ENCODE results near the gene FTSJ3. TPM values are rescaled to one million over a fixed set of nuclear protein-coding genes. Genes with fewer than 3 reads are reported as not detected.

The FTSJ3 gene
- total and polyA plus RNA-seq, 10 of the 15 experiments (the other 5 are each of a cell fraction or from before 2014, with no cell fraction given): 17.2 to 79.2 (median 50.4) TPM

- SMC1A ChIA-PET (ENCODE audit: uncharacterized antibody, unreplicated experiment): no interaction called here
- RAD21 ChIA-PET (ENCODE audit: unreplicated experiment): no interaction called here
- DNase-seq (ENCODE audit: low read depth, low spot score) (no peak), ATAC-seq (no peak), FAIRE-seq (no peak)
- no peak overlapping the region for H3K27ac ChIP-seq (ENCODE audit: control insufficient read depth, insufficient read depth)
- CTCF ChIA-PET: interaction anchor here (0.6 to 1.7 kb wide), 4 partner anchors 9 to 134 kb away, joined by 3 to 7 read pairs (median 4); no protein-coding TSS in a partner anchor
- no peak overlapping the region for H3K4me2 ChIP-seq (ENCODE audit: control insufficient read depth, insufficient read depth)
- POLR2A ChIA-PET: interaction anchor here (0.8 kb wide), 1 partner anchor 12 kb away, joined by 8 read pairs; no protein-coding TSS in a partner anchor
- no TSS peak for BruUV-seq (replicated peaks)
- no peak overlapping the region for H3K9ac ChIP-seq (ENCODE audit: control insufficient read depth, insufficient read depth, low read length)
- intact Hi-C loops (cut with micrococcal nuclease; ENCODE audit: unreplicated experiment) (no loop called here), in situ Hi-C loops (cut with MboI) (loop anchor here (25.0 kb wide), 1 partner anchor 394 kb away; the partner anchor contains the start of gene CYB561)
- H3K9me3 ChIP-seq (replicated peaks; ENCODE audit: control insufficient read depth, insufficient read depth, low read length): no peaks in the 10 kb centered on the region
- H2AFZ ChIP-seq (ENCODE audit: control insufficient read depth, low read depth, low read length): no peak overlapping the region
- TF ChIP-seq YBX1 (IDR thresholded peaks at IDR 0.05): no peak
- no peak for TF ChIP-seq YY1 (IDR thresholded peaks at IDR 0.05; ENCODE audit: low read depth, low read length)
- no peak for TF ChIP-seq STAT1 (conservative IDR thresholded peaks at IDR 0.05)
- H3K4me1 ChIP-seq (ENCODE audit: control insufficient read depth, insufficient read depth, low read length): peaks cover 10% of the 10 kb centered on the region
- H3K36me3 ChIP-seq (ENCODE audit: control insufficient read depth in 2 of 2, insufficient read depth in 2 of 2, low read length in 1 of 2): peaks cover 31 to 48% of the 10 kb centered on the region in 2 experiments
- H3K4me3 ChIP-seq: no peak overlapping the region
- WGBS (ENCODE audit: insufficient coverage, insufficient replicate concordance, low lambda C conversion rate, missing lambda C conversion rate): 91% methylated on average over 15 of the region's 15 CpGs
- H3K79me2 ChIP-seq (ENCODE audit: control insufficient read depth, insufficient read depth, low read length): peaks cover 39% of the 10 kb centered on the region
- no peaks in the 10 kb centered on the region for H4K20me1 ChIP-seq (ENCODE audit: control insufficient read depth, insufficient read depth)
- H3K27me3 ChIP-seq (replicated peaks in 1 of 2; ENCODE audit: control insufficient read depth in 2 of 2, insufficient read depth in 2 of 2, low read length in 1 of 2): no peaks in the 10 kb centered on the region
These were observed 3.5 kb upstream of the FTSJ3 start for GRCh38 chr17:63830904-63831491.

GRCh38 chr17:63830278-63830677, 2.8 kb upstream of the FTSJ3 start:
- Histone ChIP-seq H3K9me3 (replicated peaks; ENCODE audit: control insufficient read depth, insufficient read depth, low read length) (no peaks in the 10 kb centered on the region), H3K27me3 (replicated peaks in 1 of 2; ENCODE audit: control insufficient read depth in 2 of 2, insufficient read depth in 2 of 2, low read length in 1 of 2) (no peaks in the 10 kb centered on the region), H3K27ac (ENCODE audit: control insufficient read depth, insufficient read depth) (no peak overlapping the region), H4K20me1 (ENCODE audit: control insufficient read depth, insufficient read depth) (no peaks in the 10 kb centered on the region), H3K4me1 (ENCODE audit: control insufficient read depth, insufficient read depth, low read length) (peaks cover 16% of the 10 kb centered on the region), H2AFZ (ENCODE audit: control insufficient read depth, low read depth, low read length) (no peak overlapping the region), H3K4me2 (ENCODE audit: control insufficient read depth, insufficient read depth) (no peak overlapping the region), H3K79me2 (ENCODE audit: control insufficient read depth, insufficient read depth, low read length) (peaks cover 46% of the 10 kb centered on the region), H3K4me3 (no peak overlapping the region), H3K9ac (ENCODE audit: control insufficient read depth, insufficient read depth, low read length) (no peak overlapping the region), H3K36me3 (ENCODE audit: control insufficient read depth in 2 of 2, insufficient read depth in 2 of 2, low read length in 1 of 2) (peaks cover 24 to 46% of the 10 kb centered on the region in 2 experiments)
- SMC1A ChIA-PET (ENCODE audit: uncharacterized antibody, unreplicated experiment): interaction anchor here (0.9 kb wide), 1 partner anchor 12 kb away, joined by 3 read pairs; no protein-coding TSS in a partner anchor
- FAIRE-seq (no peak), DNase-seq (ENCODE audit: low read depth, low spot score) (no peak), ATAC-seq (no peak)
- POLR2A ChIA-PET: interaction anchor here (0.7 to 2.8 kb wide), 4 partner anchors 10 to 132 kb away, joined by 3 to 16 read pairs (median 7); no protein-coding TSS in a partner anchor
- CTCF ChIA-PET: interaction anchor here (0.5 to 1.7 kb wide), 7 partner anchors 10 to 405 kb away, joined by 3 to 7 read pairs (median 4); no protein-coding TSS in a partner anchor
- no TSS peak for BruUV-seq (replicated peaks)
- RAD21 ChIA-PET (ENCODE audit: unreplicated experiment): interaction anchor here (1.4 kb wide), 1 partner anchor 9 kb away, joined by 3 read pairs; no protein-coding TSS in a partner anchor
- WGBS (ENCODE audit: insufficient coverage, insufficient replicate concordance, low lambda C conversion rate, missing lambda C conversion rate): 98% methylated on average over 5 of the region's 5 CpGs
- no peak for TF ChIP-seq REST (IDR thresholded peaks at IDR 0.05; ENCODE audit: low read depth, low read length)
- TF ChIP-seq NRF1 (conservative IDR thresholded peaks at IDR 0.05; ENCODE audit: low read depth, low read length): no peak
- no peak for TF ChIP-seq CREB1 (IDR thresholded peaks at IDR 0.05; ENCODE audit: low read depth)
- peak; percentile 52 for TF ChIP-seq POLR2A (IDR thresholded peaks at IDR 0.05; ENCODE audit: low read depth, low read length)
- TF ChIP-seq ZNF622 (IDR thresholded peaks at IDR 0.05): no peak
- no peak for TF ChIP-seq E4F1 (IDR thresholded peaks at IDR 0.05; ENCODE audit: borderline replicate concordance, partially characterized antibody)
- intact Hi-C loops (cut with micrococcal nuclease; ENCODE audit: unreplicated experiment) (no loop called here), in situ Hi-C loops (cut with MboI) (loop anchor here (25.0 kb wide), 1 partner anchor 393 kb away; the partner anchor contains the start of gene CYB561)
